Measurements from ENCODE around the gene PTPN11. TPM values are rescaled to one million over a fixed set of nuclear protein-coding genes. Genes with fewer than 3 reads are reported as not detected.
A peak's percentile ranks its signal among the peaks of the same experiment; 100 is the strongest.

The PTPN11 gene
- total and polyA plus RNA-seq, 2 of the 13 experiments (the other 11 are each of a cell fraction or from before 2014, with no cell fraction given) = 30.0 to 63.5 TPM

- TF ChIP-seq RERE (CRISPR knock-in tag; IDR thresholded peaks at IDR 0.05; ENCODE audit: low read depth) = no peak
- TF ChIP-seq GZF1 (CRISPR knock-in tag; IDR thresholded peaks at IDR 0.05) = peak; percentile 44; the same call in 1 of the 2 replicates
- no peak for TF ChIP-seq ZBTB43 (CRISPR knock-in tag; conservative IDR thresholded peaks at IDR 0.05)
- TF ChIP-seq ZFX (CRISPR knock-in tag; IDR thresholded peaks at IDR 0.05; ENCODE audit: low read depth) = peak; percentile 92
- no peak for TF ChIP-seq ZBTB21 (CRISPR knock-in tag; IDR thresholded peaks at IDR 0.05)
- TF ChIP-seq NFATC3 (CRISPR knock-in tag; IDR thresholded peaks at IDR 0.05) = 0 out of 2 replicates have a peak, but pooled peaks have one; percentile 56
- peak; percentile 59 for TF ChIP-seq SUZ12 (IDR thresholded peaks at IDR 0.05; ENCODE audit: low read depth, low read length)
- peak; percentile 85 for TF ChIP-seq THAP9 (CRISPR knock-in tag; IDR thresholded peaks at IDR 0.05; ENCODE audit: borderline replicate concordance)
- peak; percentile 98 for TF ChIP-seq DMAP1 (CRISPR knock-in tag; IDR thresholded peaks at IDR 0.05)
- TF ChIP-seq ZEB1 (IDR thresholded peaks at IDR 0.05; ENCODE audit: insufficient replicate concordance, low read depth) = peak; percentile 55
- no peak; the same call in none of the 2 replicates for TF ChIP-seq HMGXB3 (CRISPR knock-in tag; IDR thresholded peaks at IDR 0.05; ENCODE audit: borderline replicate concordance)
- TF ChIP-seq ZNF740 (CRISPR knock-in tag; IDR thresholded peaks at IDR 0.05) = no peak
- TF ChIP-seq MEF2D (CRISPR knock-in tag; IDR thresholded peaks at IDR 0.05) = peak; percentile 63; the same call in 1 of the 2 replicates
Measured at GRCh38 chr12:112409064-112409905, 9.5 kb upstream of the PTPN11 start, which contains the start of gene RPL6 (continued).
